HCT116 (cell line): ENCODE measurements around the gene PRICKLE1. TPM values are rescaled to one million over a fixed set of nuclear protein-coding genes. Genes with fewer than 3 reads are reported as not detected.

Experiments used
- ATAC-seq: fragments of 200-7000 bp; cut with Tn5 transposase; 2 replicates; pipeline ENCODE4 v1.9.1; 2020; ENCODE audit warnings: mild to moderate bottlenecking, moderate library complexity
- BruUV-seq: library from RNA; stranded (reverse); fragments of 400-500 nt; replicated peaks from 2 replicates; lab custom pipeline; 2021; lab: Mats Ljungman, UMichigan
- CTCF ChIA-PET: fragments of 300-600 bp; sonication (Branson Sonifier 250); formaldehyde crosslinking; loops from one replicate; lab custom pipeline; 2021; ENCODE audit warnings: antibody characterized with exemption; lab: Charles Lee
- POLR2A ChIA-PET: fragments of 300-600, 350-600 bp; sonication (Branson Sonifier 250); formaldehyde crosslinking; loops from one replicate; lab custom pipeline; 2021; ENCODE audit warnings: antibody characterized with exemption; lab: Charles Lee
- RAD21 ChIA-PET, 2 experiments: fragments of 300-600 bp; sonication (Branson Sonifier 250); formaldehyde crosslinking; loops; one replicate each; lab custom pipeline; 2023; ENCODE audit warnings: low total read pairs in 2 of 2; ENCODE audit not compliant: uncharacterized antibody in 2 of 2, unreplicated experiment in 2 of 2, low non-redundant PET in 1 of 2; lab: Charles Lee
- DNase-seq: peaks from one replicate; pipeline ENCODE4 v3.0.0-alpha.2; 2010; ENCODE audit warnings: low read depth, low spot score
- H2AFZ ChIP-seq: fragments of 200-600 bp; shearing (Covaris generic), sonication (generic); 2 replicates; pipeline ENCODE4 v1.6.1; 2017; ENCODE audit warnings: low read depth, mixed run types, mixed read lengths, antibody characterized with exemption, low read length; ENCODE audit not compliant: poor library complexity, severe bottlenecking
- H3K27ac ChIP-seq: 2 replicates; pipeline ENCODE4 v1.5.1; 2012; ENCODE audit warnings: low read depth, low read length
- H3K27me3 ChIP-seq: fragments of 200-600 bp; sonication (generic); 2 replicates; pipeline ENCODE4 v1.6.1; 2016; ENCODE audit warnings: mixed run types, low read length, mixed read lengths; ENCODE audit not compliant: insufficient read depth
- H3K36me3 ChIP-seq, 2 experiments: fragments of 200-500 bp in 1 of 2; fragments of 200-600 bp in 1 of 2; sonication (Bioruptor generic) in 1 of 2; sonication (generic) in 1 of 2; 2 replicates each; pipeline versions ENCODE4 v1.5.1 to v1.6.1; 2014 to 2016; ENCODE audit warnings: low read length in 2 of 2, inconsistent platforms in 1 of 2, mixed read lengths in 1 of 2, mixed run types in 1 of 2; ENCODE audit not compliant: insufficient read depth in 2 of 2, control insufficient read depth in 1 of 2
- H3K4me1 ChIP-seq, 2 experiments: fragments of 200-600 bp in 1 of 2; sonication (generic) in 1 of 2; 2 replicates each; pipeline versions ENCODE4 v1.5.1 to v1.6.1; 2012 to 2017; ENCODE audit warnings: low read length in 2 of 2, inconsistent platforms in 1 of 2, mild to moderate bottlenecking in 1 of 2, mixed read lengths in 1 of 2, mixed run types in 1 of 2, moderate library complexity in 1 of 2; ENCODE audit not compliant: insufficient read depth in 2 of 2, control insufficient read depth in 1 of 2
- H3K4me2 ChIP-seq: fragments of 200-600 bp; sonication (generic); 2 replicates; pipeline ENCODE4 v1.6.1; 2017; ENCODE audit warnings: mixed run types, low read length, mixed read lengths
- H3K4me3 ChIP-seq, 2 experiments: fragments of 200-600 bp in 1 of 2; sonication (generic) in 1 of 2; replicated peaks in 1 of 2; 2 replicates each; pipeline ENCODE4 v1.5.1; 2011 to 2016; ENCODE audit warnings: low read length in 2 of 2, control low read depth in 1 of 2, low read depth in 1 of 2, mild to moderate bottlenecking in 1 of 2, mixed read lengths in 1 of 2, mixed run types in 1 of 2
- H3K79me2 ChIP-seq: fragments of 200-600 bp; sonication (generic); 2 replicates; pipeline ENCODE4 v1.6.1; 2017; ENCODE audit warnings: mild to moderate bottlenecking, mixed run types, low read length, moderate library complexity, mixed read lengths; ENCODE audit not compliant: insufficient read depth
- H3K9ac ChIP-seq: fragments of 200-600 bp; sonication (generic); 2 replicates; pipeline ENCODE4 v1.6.1; 2016; ENCODE audit warnings: low read length, mixed read lengths
- H3K9me2 ChIP-seq: fragments of 200-600 bp; sonication (generic), shearing (Covaris generic); 2 replicates; pipeline ENCODE4 v1.6.1; 2017; ENCODE audit warnings: mixed run types, mild to moderate bottlenecking, moderate library complexity; ENCODE audit not compliant: insufficient read depth
- H3K9me3 ChIP-seq, 2 experiments: fragments of 200-500 bp in 1 of 2; fragments of 200-600 bp in 1 of 2; sonication (Bioruptor generic) in 1 of 2; sonication (generic) in 1 of 2; 2 replicates each; pipeline ENCODE4 v1.6.1; 2014 to 2017; ENCODE audit warnings: low read length in 2 of 2, mixed read lengths in 2 of 2, inconsistent platforms in 1 of 2, low read depth in 1 of 2, mild to moderate bottlenecking in 1 of 2, mixed run types in 1 of 2, moderate library complexity in 1 of 2; ENCODE audit not compliant: control insufficient read depth in 1 of 2, insufficient read depth in 1 of 2
- H4K20me1 ChIP-seq: fragments of 200-600 bp; sonication (generic), shearing (Covaris generic); 2 replicates; pipeline ENCODE4 v1.6.1; 2017; ENCODE audit warnings: mixed run types, mild to moderate bottlenecking, moderate library complexity; ENCODE audit not compliant: insufficient read depth
- ATF3 ChIP-seq: IDR thresholded peaks from 2 replicates; pipeline ENCODE4 v1.6.1; 2012
- CBX3 ChIP-seq: IDR thresholded peaks from 2 replicates; pipeline ENCODE4 v1.6.1; 2012; ENCODE audit warnings: low read depth
- EGR1 ChIP-seq: IDR thresholded peaks from 2 replicates; pipeline ENCODE4 v1.6.1; 2012; ENCODE audit warnings: low read depth
- ELF1 ChIP-seq: IDR thresholded peaks from 2 replicates; pipeline ENCODE4 v1.6.1; 2012; ENCODE audit warnings: low read depth, borderline replicate concordance
- EZH2phosphoT487 ChIP-seq: fragments of 200-600 bp; IDR thresholded peaks from 2 replicates; pipeline ENCODE4 v1.6.1; 2018; ENCODE audit warnings: antibody characterized with exemption, borderline replicate concordance
- FOSL1 ChIP-seq: IDR thresholded peaks from 2 replicates; pipeline ENCODE4 v1.6.1; 2012; ENCODE audit warnings: low read depth
- MAX ChIP-seq: IDR thresholded peaks from 2 replicates; pipeline ENCODE4 v1.6.1; 2012
- POLR2A ChIP-seq: IDR thresholded peaks from 2 replicates; pipeline ENCODE4 v1.7.0; 2011; ENCODE audit warnings: borderline replicate concordance; ENCODE audit not compliant: insufficient read depth, insufficient read length; ENCODE audit errors: extremely low read depth
- POLR2AphosphoS5 ChIP-seq: IDR thresholded peaks from 2 replicates; pipeline ENCODE4 v1.6.1; 2011; ENCODE audit warnings: mild to moderate bottlenecking, low read depth, low read length, moderate library complexity
- RAD21 ChIP-seq: IDR thresholded peaks from 2 replicates; pipeline ENCODE4 v1.6.1; 2012; ENCODE audit warnings: low read depth, mild to moderate bottlenecking
- REST ChIP-seq: IDR thresholded peaks from 2 replicates; pipeline ENCODE4 v1.6.1; 2012; ENCODE audit warnings: low read depth
- SIN3A ChIP-seq: IDR thresholded peaks from 2 replicates; pipeline ENCODE4 v1.6.1; 2012; ENCODE audit warnings: low read depth
- SP1 ChIP-seq: IDR thresholded peaks from 2 replicates; pipeline ENCODE4 v1.6.1; 2012; ENCODE audit warnings: low read depth
- SRF ChIP-seq: IDR thresholded peaks from 2 replicates; pipeline ENCODE4 v1.6.1; 2012; ENCODE audit warnings: low read depth
- YY1 ChIP-seq: IDR thresholded peaks from 2 replicates; pipeline ENCODE4 v1.6.1; 2011; ENCODE audit warnings: low read length, low read depth, moderate library complexity, mild to moderate bottlenecking; ENCODE audit not compliant: insufficient replicate concordance; ENCODE audit errors: extremely low read depth
- ZBTB33 ChIP-seq: IDR thresholded peaks from 2 replicates; pipeline ENCODE4 v1.6.1; 2011; ENCODE audit warnings: mild to moderate bottlenecking, low read length, moderate library complexity; ENCODE audit not compliant: insufficient replicate concordance; ENCODE audit errors: extremely low read depth
- ZFX ChIP-seq: fragments of 450-650 bp; IDR thresholded peaks from 2 replicates; pipeline ENCODE4 v1.6.1; 2017
- ZNF274 ChIP-seq: fragments of 200-500 bp; sonication (Bioruptor generic); IDR thresholded peaks from 2 replicates; pipeline ENCODE4 v1.6.1; 2014; ENCODE audit warnings: mild to moderate bottlenecking, low read depth, low read length, inconsistent platforms
- intact Hi-C: fragments of 100-400 bp; cut with micrococcal nuclease; formaldehyde crosslinking; loops from 2 replicates; pipeline ENCODE4 v1.10.0; 2022
- total RNA-seq: library from RNA; stranded (reverse); gene quantifications from one replicate; pipeline ENCODE4 v1.2.1, GENCODE V29; 2021; ENCODE audit not compliant: unreplicated experiment

The PRICKLE1 gene
- total RNA-seq, 1 experiment from 2014 or later, result 1.3 TPM

- Histone ChIP-seq H3K4me2 (no peak overlapping the region), H3K4me3 (no peak overlapping the region), H3K36me3 (no peaks in the 10 kb centered on the region), H3K79me2 (no peaks in the 10 kb centered on the region), H3K27ac (no peak overlapping the region), H3K9ac (no peak overlapping the region), H4K20me1 (no peaks in the 10 kb centered on the region), H3K4me1 (no peaks in the 10 kb centered on the region), H2AFZ (no peak overlapping the region), H3K27me3 (no peaks in the 10 kb centered on the region), H3K9me3 (0 out of 4 replicates have a peak, but pooled peaks cover 0 to 6% of the 10 kb centered on the region in 2 experiments), H3K9me2 (no peaks in the 10 kb centered on the region)
- DNase-seq (no peak), ATAC-seq (no peak)
- ChIA-PET RAD21 (no interaction called here), POLR2A (no interaction called here), CTCF (no interaction called here)
- no peak for TF ChIP-seq EZH2phosphoT487
- TF ChIP-seq EGR1, result no peak
- no peak for TF ChIP-seq ZNF274
- no peak for TF ChIP-seq SP1
- no peak for TF ChIP-seq SIN3A
- no peak for TF ChIP-seq SRF
- no peak for TF ChIP-seq ZBTB33
- TF ChIP-seq MAX, result no peak
- TF ChIP-seq RAD21, result no peak
- no peak for TF ChIP-seq FOSL1
- TF ChIP-seq ZFX, result no peak
- no peak for TF ChIP-seq CBX3
- TF ChIP-seq ATF3, result no peak
- no peak for TF ChIP-seq YY1
- TF ChIP-seq POLR2AphosphoS5, result no peak
- TF ChIP-seq REST, result no peak
- no peak for TF ChIP-seq ELF1
- no peak for TF ChIP-seq POLR2A
- intact Hi-C loops, result no loop called here
- no TSS peak for BruUV-seq
These were observed 25.5 kb upstream of the PRICKLE1 start for GRCh38 chr12:42615006-42615405.
